ENCODE data around the gene CRABP2.

DNA sequence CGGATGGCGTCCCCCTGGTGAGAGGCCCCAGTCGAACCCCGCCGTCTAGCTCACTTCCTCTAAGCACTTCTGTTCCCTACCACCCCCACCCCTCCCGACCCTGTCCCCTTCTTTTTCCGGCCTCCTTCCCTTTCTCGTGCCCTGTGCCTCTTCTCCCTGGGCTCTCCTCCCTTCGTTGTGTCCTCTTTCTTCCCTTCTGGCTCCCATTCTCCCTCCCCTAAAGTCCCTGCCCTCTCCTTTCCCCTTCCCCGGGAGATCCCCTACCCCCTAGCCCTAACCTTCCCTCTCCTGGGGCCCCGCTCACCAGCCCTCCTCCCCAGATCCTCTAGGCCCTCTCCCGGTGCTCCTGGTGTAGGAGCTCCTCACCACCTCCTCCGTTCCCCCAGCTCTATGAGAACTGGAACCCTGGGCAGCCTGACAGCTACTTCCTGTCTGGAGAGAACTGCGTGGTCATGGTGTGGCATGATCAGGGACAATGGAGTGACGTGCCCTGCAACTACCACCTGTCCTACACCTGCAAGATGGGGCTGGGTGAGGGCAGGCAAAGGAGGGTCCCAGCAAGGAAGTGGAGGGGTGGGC is 47.6 kb downstream of the CRABP2 start:
- TF ChIP-seq CTCF (IDR thresholded peaks at IDR 0.05; ENCODE audit: low read length) (no peak; the same call in 1 of the 2 replicates), EZH2 (optimal IDR thresholded peaks at IDR 0.05; ENCODE audit: low read depth, low read length) (no peak), EZH2phosphoT487 (IDR thresholded peaks at IDR 0.05; ENCODE audit: low read length) (no peak)

Data from MM.1S (cell line).